NK-92 (cell line): ENCODE measurements around the gene MMP17.
A peak's percentile ranks its signal among the peaks of the same experiment; 100 is the strongest.

ENCODE experiments used
- DNase-seq: peaks from one replicate; lab custom pipeline; 2025; ENCODE audit not compliant: unreplicated experiment; lab: John Stamatoyannopoulos, UW

The MMP17 gene

DNA sequence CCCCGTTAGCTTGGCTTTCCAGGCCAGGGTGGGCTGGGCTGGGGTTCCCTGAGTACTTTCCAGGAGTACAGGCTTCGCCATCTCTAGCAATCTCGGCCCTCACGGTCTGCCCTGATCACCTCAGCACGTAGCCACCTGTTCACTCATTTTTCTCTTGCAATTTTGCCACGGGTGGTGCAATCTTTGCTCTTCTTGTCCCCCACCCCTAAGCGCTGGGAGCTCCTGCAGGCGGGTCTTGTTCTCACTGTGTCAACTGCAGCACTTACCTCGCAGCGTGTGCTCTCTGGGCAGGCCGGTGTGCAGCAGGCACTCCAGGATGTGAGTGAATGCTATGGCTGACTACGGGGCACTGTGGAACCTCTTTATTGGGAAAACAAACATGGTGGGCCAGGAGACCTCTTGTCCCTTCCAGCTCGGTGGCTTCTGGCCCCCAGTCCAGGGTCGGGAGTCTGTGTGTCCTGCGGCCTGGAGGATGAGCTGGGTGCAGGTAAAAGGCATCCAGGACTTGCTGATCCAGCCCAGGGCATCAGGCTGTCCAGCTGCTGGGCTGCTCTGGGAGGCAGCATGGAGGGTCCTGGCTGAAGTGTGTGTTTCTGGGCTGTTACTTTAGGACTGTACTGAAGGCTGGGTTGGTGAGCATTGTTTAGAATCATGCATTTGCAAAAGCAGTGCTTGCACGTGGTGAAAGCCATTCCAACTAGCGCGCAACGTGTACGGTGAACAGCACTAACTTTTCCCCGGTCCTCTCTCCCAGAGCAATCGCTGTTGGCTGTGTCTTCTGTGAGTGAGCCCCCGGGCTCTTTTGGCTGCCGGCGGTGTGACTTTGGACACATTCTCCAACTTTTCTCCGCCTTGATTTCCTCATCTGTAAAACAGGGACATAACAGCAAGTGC lies 64.8 kb downstream of the MMP17 start:
- DNase-seq = no peak

DNA sequence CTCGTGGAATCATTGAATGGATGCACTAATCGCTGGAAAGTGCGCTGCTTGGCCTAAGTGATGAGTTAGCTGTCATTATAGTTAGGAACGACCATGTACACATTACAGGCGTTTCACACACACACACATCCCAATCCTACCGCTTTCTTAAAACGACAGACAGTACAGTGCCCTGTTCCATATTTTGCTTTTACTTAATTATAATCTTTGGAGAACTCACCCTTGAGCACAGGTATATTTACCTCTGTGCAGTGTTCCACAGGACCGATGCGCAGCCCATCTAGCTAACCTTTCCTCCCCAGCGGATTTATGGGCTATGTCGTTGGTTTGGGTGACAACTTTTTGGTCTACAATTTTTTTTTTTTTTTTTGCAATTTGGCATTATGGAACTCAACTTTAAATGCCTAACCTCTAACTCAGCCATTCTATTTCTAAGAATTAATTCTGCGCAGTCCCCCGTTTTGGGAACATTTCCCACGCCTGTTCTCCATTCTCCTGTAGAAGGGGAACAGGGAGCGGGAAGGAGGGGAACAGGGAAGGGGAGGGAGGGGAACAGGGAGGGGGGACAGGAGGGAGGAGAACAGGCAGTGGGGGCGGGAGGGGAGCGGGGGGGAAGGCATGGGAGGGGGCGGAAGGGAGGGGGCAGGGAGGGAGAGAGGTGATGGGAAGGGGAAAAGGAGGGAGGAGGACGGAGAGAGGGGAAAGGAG lies 65.6 kb downstream of the MMP17 start:
- DNase-seq = no peak

- DNase-seq = peak; percentile 56
These were observed 66.2 kb downstream of the MMP17 start, which contains the start of gene ULK1 for GRCh38 chr12:131894313-131894860. Gene ULK1 (plus strand): TSS chr12:131894622. CDS start chr12:131895002, 380 bp downstream.

GRCh38 chr12:131894981-131895639 lies 66.9 kb downstream of the MMP17 start:
- no peak for DNase-seq

- DNase-seq = no peak
These were observed 67.5 kb downstream of the MMP17 start for GRCh38 chr12:131895640-131896079.

DNA sequence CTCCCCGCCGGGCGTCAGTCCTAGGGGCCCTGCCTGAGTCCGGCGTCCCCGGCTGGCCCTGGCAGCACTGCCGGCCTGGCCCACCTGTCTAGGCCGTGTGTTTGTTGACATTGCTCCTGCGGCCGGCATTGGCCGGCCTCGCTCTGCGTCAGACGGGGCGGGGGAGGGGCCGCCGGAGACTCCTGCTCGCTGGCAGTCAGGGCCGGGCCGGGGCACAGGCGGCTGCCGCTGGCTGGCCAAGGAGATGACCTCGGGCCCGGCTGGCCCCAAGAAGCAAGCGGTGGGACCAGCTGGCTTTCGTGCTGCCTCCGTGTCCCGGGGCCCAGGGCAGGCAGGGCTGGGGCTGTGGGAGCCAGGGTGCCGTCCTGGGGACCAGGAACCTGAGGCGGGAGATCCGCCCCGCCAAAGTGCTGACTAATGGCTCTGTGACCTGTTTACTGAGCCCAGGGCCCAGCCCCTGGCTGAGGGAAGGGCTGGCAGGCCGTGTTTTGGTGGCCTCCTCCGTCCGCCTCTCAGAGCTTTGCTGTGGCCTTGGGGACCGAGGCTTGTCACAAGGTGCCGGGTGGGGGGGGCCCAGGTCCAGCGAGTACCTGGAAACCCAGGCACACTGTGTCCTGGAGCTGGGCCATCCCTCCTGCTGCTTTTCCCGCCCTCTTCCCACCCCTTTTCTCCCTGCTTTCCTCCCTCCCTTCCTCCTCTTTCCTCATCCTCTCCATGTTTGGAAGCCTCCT lies 68.1 kb downstream of the MMP17 start:
- no peak for DNase-seq

- DNase-seq = no peak
These were observed 68.6 kb downstream of the MMP17 start for GRCh38 chr12:131896811-131897270.

GRCh38 chr12:131897276-131897675 lies 69.1 kb downstream of the MMP17 start:
- no peak for DNase-seq

DNA sequence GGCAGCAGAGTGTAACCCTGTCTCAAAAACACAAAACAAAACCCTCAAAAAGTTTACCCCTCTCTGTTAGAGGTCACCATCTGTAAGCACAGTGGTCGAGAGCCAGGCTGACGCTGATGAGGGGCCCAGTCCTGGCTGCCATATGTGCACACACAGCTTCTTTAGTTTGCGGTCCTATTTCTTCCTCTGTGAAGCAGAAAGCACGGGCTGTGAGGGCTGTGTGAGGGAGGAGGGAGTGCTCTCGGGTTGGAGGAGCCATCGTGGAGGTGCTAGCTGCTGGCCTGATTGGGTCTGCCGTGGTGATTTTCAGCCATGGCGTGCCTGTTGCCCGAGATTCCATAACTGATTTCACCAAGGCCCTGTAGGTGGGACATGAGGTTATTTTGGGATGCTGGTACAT lies 69.7 kb downstream of the MMP17 start:
- DNase-seq = no peak

DNA sequence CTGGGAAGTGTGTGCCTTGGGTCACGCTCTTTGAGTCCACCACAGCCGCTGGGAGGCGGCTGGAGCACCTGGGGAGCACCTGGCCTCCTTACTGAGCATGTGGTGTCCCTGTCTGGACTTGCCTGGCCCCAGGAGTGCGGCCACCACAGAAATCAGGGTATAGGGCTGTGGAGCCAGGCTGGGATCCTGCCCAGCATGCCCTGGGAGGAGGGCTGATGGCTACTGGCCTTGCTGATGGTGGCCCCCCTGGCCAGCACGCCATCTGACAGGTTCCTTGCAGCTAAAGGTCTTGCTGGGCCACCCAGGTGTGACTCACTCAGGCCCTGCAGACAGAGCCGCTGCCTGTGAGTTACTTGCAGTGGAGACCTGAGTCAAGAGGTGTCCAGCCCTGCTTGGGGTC lies 72.2 kb downstream of the MMP17 start:
- no peak for DNase-seq
